Choroid plexus epithelial cell (primary cell): ENCODE measurements around the gene PRM1.

Experiments
- DNase-seq: peaks from one replicate; pipeline ENCODE4 v3.0.0-alpha.2; 2010; ENCODE audit warnings: low read depth
- H3K4me3 ChIP-seq: 2 replicates; pipeline ENCODE4 v1.5.1; 2011; ENCODE audit warnings: low read depth, mild to moderate bottlenecking, control low read depth, low read length, moderate library complexity
- TF ChIP-seq, protein P1 (sequence below): conservative IDR thresholded peaks from 2 replicates; pipeline ENCODE4 v1.5.1; 2011; ENCODE audit warnings: low read depth, mild to moderate bottlenecking, control low read depth, inconsistent platforms, low read length, moderate library complexity

The PRM1 gene

GRCh38 chr16:11327277-11328171, 46.4 kb upstream of the PRM1 start:
- no peak overlapping the region for H3K4me3 ChIP-seq
- DNase-seq: no peak
- TF ChIP-seq, protein P1, sequence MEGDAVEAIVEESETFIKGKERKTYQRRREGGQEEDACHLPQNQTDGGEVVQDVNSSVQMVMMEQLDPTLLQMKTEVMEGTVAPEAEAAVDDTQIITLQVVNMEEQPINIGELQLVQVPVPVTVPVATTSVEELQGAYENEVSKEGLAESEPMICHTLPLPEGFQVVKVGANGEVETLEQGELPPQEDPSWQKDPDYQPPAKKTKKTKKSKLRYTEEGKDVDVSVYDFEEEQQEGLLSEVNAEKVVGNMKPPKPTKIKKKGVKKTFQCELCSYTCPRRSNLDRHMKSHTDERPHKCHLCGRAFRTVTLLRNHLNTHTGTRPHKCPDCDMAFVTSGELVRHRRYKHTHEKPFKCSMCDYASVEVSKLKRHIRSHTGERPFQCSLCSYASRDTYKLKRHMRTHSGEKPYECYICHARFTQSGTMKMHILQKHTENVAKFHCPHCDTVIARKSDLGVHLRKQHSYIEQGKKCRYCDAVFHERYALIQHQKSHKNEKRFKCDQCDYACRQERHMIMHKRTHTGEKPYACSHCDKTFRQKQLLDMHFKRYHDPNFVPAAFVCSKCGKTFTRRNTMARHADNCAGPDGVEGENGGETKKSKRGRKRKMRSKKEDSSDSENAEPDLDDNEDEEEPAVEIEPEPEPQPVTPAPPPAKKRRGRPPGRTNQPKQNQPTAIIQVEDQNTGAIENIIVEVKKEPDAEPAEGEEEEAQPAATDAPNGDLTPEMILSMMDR: no peak

DNA sequence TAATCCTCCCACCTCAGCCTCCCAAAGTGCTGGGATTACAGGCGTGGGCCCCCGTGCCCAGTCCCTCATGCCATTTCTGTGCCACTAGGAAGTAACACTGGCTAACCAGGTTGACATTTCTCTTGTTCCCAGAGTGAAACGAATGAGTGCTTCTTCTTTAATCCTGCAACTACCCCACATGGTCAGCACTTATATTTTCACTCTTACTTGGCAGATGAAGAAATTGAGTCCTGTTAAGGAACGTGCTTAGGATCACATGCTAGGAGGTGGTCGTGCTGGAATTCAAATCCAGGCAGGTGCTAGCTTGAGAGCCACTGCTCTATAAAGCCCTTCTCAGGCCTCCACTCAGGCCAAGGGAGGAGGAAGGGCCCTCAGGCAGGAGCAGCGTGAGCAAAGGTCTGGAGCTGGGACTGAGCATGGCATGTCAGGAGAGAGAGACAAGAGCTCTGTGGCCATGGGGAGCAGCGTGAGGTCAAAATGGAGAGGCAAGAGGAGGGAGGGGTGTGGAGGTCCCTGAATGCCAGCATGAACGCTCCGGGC, 45.7 kb upstream of the PRM1 start:
- TF ChIP-seq, protein P1: no peak
- DNase-seq: no peak
- H3K4me3 ChIP-seq: no peak overlapping the region

DNA sequence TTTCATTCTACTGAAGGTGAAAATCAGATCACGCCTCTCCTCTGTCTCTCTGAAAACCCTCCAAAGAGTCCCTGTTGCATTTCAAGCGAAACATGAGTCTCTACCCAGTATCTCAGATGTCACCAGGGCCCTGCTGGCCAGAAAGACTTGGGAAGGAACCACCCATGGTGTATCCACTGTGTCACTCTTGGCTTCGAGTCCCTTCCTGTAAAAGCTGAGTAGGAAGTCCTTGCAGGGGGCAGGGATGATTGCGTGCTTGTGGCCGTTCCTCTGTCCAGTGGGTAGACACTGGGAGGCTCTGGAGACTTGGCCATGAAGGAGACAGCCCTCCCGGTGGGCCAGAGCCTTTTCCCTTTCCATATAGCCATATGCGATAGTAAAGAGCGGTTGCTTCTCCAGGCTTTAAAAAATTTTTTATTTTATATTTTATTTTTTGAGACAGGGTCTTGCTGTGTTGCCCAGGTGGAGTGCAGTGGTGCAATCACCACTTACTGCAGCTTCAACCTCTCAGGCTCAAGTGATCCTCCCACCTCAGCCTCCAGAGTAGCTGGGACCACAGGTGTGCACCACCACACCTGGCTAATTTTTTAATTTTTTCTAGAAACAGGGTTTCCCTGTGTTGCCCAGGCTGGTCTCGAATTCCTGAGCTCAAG, 45.1 kb upstream of the PRM1 start:
- no peak for DNase-seq
- TF ChIP-seq, protein P1: no peak
- H3K4me3 ChIP-seq: no peak overlapping the region

- no peak overlapping the region for H3K4me3 ChIP-seq
- TF ChIP-seq, protein P1: no peak
- no peak for DNase-seq
Measured at GRCh38 chr16:11325404-11326083, 44.4 kb upstream of the PRM1 start.

DNA sequence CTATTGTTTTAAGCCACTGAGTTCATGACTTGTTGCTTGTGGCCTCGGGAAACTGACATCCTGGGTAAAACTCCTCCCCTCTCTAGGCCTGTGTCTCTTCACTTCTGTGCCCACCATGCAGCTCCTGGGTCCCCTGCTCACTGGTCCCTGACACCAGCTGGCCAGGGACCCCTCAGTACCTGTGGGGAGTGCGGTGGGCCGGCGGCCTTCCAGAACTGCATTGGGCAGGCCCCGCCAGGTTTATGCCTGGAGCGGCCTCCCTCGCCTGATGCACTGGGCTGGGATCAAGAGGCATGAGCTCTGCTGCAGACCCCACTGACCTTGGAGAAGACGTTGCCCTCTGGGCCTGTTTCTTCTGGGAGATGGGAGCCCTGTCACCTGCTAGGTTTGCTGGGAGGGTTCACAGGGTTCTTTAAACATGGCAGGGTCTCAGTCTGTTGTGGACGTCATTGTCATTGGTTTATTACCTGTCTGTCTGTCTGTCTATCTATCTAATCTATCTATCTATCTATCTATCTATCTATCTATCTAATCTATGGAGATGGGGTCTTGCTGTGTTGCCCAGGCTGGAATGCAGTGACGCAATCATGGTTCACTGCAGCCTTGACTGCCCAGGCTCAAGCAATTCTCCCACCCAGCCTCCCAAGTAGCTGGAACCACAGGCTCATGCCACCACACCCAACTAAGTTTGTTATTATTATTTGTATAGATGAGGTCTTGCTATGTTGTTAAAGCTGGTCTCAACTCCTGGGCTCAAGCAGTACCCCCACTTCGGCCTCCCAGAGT, 42.6 kb upstream of the PRM1 start:
- no peak for DNase-seq
- TF ChIP-seq, protein P1: no peak
- H3K4me3 ChIP-seq: no peak overlapping the region

DNA sequence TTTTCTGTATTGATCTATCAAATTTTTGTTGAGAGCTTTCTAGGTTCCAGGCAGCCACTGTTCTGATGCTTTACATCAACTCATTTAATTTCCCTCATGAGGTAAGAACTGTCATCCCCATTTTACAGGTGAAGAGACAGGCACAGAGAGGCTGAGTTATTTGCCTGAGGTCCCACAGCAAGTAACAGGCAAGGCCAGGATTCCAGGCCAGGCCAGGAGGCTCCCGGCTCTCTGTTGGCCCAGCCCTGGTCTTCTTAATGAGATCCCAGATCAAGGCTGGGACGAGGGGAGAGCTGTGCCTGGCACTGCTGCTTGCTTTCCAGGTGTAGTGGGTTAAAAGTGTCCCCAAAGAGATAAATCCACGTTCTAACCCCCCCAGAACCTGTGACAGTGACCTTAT, 41.7 kb upstream of the PRM1 start:
- TF ChIP-seq, protein P1: no peak
- H3K4me3 ChIP-seq: no peak overlapping the region
- no peak for DNase-seq
